ENCODE measurements around the gene SLC12A3. TPM values are rescaled to one million over a fixed set of nuclear protein-coding genes. Genes with fewer than 3 reads are reported as not detected.
A peak's percentile ranks its signal among the peaks of the same experiment; 100 is the strongest.

The SLC12A3 gene
- total RNA-seq, 1 donor from 2014 or later = not detected

- ATAC-seq (peak; percentile 2), DNase-seq (ENCODE audit: low spot score) (no peak)
- intact Hi-C loops (cut with DNase I) = loop anchor here (10.0 kb wide), 1 partner anchor 82 kb away; the partner anchor contains the start of gene SLC12A3
Observed at GRCh38 chr16:56946767-56947603, 82.0 kb downstream of the SLC12A3 start.

- intact Hi-C loops (cut with DNase I) = loop anchor here (10.0 kb wide), 1 partner anchor 83 kb away; the partner anchor contains the start of gene SLC12A3
- ATAC-seq = no peak
- DNase-seq (ENCODE audit: low spot score) = no peak
Observed at GRCh38 chr16:56947604-56947995, 82.6 kb downstream of the SLC12A3 start.

- intact Hi-C loops (cut with DNase I) = loop anchor here (10.0 kb wide), 1 partner anchor 83 kb away; the partner anchor contains the start of gene SLC12A3
- DNase-seq (ENCODE audit: low spot score) (no peak), ATAC-seq (no peak)
Observed at GRCh38 chr16:56948234-56948633, 83.2 kb downstream of the SLC12A3 start.

GRCh38 chr16:56950051-56950450 lies 85.0 kb downstream of the SLC12A3 start:
- ATAC-seq (no peak), DNase-seq (ENCODE audit: low spot score) (no peak)
- intact Hi-C loops (cut with DNase I) = no loop called here

DNA sequence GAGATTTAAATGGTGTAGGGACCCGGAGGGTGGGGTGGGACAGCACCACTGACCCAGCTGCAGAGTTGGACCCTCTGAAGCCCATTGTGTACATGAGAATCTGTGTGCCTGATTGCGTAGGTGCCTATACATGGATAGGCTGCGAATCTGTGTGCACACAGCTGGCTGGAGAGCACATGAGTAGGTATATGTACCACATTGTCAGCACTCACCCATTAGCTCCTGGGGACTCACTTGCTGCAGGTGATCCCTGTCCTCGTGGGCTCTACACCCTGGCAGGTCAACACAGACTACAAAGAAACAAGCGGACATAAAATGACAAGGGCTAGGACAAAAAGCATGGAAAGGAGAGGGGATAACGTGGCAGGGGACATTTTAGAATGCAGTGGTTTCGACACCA lies 85.4 kb downstream of the SLC12A3 start:
- intact Hi-C loops (cut with DNase I) = no loop called here
- DNase-seq (ENCODE audit: low spot score) (no peak), ATAC-seq (no peak)

GRCh38 chr16:56950881-56951771 lies 86.1 kb downstream of the SLC12A3 start:
- DNase-seq (ENCODE audit: low spot score) (no peak), ATAC-seq (peak; percentile 84)
- intact Hi-C loops (cut with DNase I) = no loop called here

GRCh38 chr16:56953006-56953405 lies 88.0 kb downstream of the SLC12A3 start:
- DNase-seq (ENCODE audit: low spot score) = no peak
- intact Hi-C loops (cut with DNase I) = no loop called here
- no peak for ATAC-seq

DNA sequence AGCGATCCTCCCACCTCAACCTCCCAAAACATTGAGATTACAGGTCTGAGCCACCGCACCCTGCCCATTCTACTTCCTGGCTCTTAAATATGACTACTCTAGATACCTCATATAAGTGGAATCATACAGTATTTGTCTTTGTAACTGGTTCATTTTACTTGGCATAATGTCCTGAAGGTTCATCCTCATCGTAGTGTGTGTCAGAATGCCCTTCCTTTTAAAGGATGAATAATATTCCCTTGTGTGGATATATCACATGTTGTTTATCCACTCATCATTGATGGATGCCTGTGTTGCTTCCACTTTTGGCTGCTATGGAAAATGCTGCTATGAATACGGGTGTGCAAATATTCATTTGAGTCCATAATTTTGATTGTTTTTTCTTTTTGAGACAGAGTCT lies 91.1 kb downstream of the SLC12A3 start:
- intact Hi-C loops (cut with DNase I) = no loop called here

DNA sequence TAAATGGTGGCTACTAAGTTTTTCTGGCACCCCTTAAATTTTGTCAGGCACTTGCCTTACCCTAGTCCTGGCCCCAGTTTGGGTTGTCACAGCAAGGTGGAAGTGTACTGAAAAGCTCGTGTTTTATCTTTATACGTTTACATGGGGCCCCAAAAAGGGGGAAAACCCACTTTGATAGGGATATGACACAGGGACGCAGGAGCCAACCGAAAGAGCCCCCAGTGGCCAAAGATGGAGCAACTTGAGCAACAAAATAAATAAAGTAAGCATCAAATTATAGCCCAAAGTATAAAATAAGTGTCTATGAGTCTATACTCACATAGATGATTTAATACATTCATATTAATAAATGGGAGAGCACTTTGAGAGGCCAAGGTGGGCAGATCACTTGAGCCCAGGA lies 91.7 kb downstream of the SLC12A3 start:
- ATAC-seq = no peak
- intact Hi-C loops (cut with DNase I) = no loop called here
- DNase-seq (ENCODE audit: low spot score) = no peak

More for the DNA sequence above, 91.1 kb downstream of the SLC12A3 start:
- no peak for ATAC-seq
- DNase-seq (ENCODE audit: low spot score) = no peak

DNA sequence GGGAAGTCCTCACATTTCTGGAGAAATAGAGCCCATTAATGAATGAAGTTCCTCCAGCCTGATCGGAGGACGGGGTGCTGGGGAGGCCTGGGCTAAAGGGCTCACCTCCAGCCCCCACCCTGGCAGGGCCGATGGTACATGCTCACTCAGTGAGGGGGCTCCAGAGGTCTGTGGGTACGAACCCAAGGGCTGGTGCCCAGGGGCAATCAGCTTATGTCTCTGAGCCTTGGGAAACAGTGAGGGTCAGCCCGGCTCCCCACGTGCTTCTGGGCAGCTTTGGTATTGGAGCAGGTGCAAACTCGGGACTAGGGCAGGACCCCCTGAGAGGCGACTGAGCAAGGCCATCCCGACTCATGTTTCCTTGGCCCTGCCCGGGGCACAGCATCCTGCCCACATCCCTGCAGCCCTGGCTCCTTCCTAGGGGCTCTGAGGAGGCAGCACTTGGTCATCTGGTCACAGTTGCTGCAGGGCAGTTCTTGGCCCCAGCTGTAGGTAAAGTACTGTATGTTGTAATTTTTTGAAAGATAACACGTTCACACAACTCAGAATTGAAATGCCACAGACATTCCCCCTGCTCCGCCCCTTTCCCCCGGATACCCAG lies 95.8 kb downstream of the SLC12A3 start:
- ATAC-seq = no peak
- intact Hi-C loops (cut with DNase I) = no loop called here
- DNase-seq (ENCODE audit: low spot score) = no peak

DNA sequence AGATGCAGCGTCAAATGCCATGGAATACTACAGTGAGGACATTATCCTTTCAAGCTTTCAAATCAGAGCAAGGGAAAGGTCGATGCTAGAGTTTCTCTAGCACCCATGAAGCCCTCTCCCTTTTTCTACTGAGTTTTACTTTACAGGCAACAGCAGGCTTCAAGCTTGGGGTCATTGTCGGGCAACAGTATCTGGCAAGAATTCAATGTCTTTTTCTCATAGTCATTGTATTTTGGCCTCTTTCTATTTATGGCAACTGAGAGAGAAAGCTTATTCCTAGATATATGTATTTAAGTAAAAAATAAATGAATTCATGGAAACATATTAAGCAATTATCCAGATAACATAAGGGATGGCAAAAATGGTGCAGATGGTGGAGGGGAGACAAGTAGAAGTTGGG lies 96.4 kb downstream of the SLC12A3 start:
- ATAC-seq (no peak), DNase-seq (ENCODE audit: low spot score) (no peak)
- intact Hi-C loops (cut with DNase I) = no loop called here

- intact Hi-C loops (cut with DNase I) = no loop called here
- ATAC-seq = no peak
- DNase-seq (ENCODE audit: low spot score) = no peak
Observed at GRCh38 chr16:56961851-56962281, 96.9 kb downstream of the SLC12A3 start, which contains the start of gene CETP. CETP (plus strand) TSS chr16:56961950; CDS start chr16:56961980, 30 bp downstream.

GRCh38 chr16:56964243-56965148 lies 99.5 kb downstream of the SLC12A3 start:
- intact Hi-C loops (cut with DNase I) = no loop called here
- DNase-seq (ENCODE audit: low spot score) (peak; percentile 90), ATAC-seq (peak; percentile 79)

Small RNA genes within 50 kb of the gene (microRNA-seq; reads per million reads assigned to microRNA genes)
- gene MIR138-2 = 67.3 reads per million, percentile 52 among the genes with 10 or more reads in this experiment
- gene MIR6863 = not detected

Other genes with a start within 250 kb of the SLC12A3 start
- 44.7 TPM for gene MT1E, start 239.4 kb upstream of the SLC12A3 start, total RNA-seq
- gene MT1M, start 232.5 kb upstream of the SLC12A3 start, total RNA-seq = 6.7 TPM
- 1.8 TPM for gene MT1A, start 226.5 kb upstream of the SLC12A3 start, total RNA-seq
- not detected for gene MT1B, start 213.3 kb upstream of the SLC12A3 start, total RNA-seq
- gene MT1F, start 207.2 kb upstream of the SLC12A3 start, total RNA-seq = 6.2 TPM
- 2.5 TPM for gene MT1G, start 197.1 kb upstream of the SLC12A3 start, total RNA-seq
- not detected for gene MT1H, start 195.4 kb upstream of the SLC12A3 start, total RNA-seq
- 21.9 TPM for gene MT1X, start 182.7 kb upstream of the SLC12A3 start, total RNA-seq
- gene NUP93, start 135.1 kb upstream of the SLC12A3 start, total RNA-seq = 74.0 TPM
- 150 TPM for gene HERPUD1, start 66.9 kb downstream of the SLC12A3 start, total RNA-seq
- gene CETP, start 96.7 kb downstream of the SLC12A3 start, total RNA-seq = 8.2 TPM
- 60.1 TPM for gene NLRC5, start 124.3 kb downstream of the SLC12A3 start, total RNA-seq
- gene CPNE2, start 227.4 kb downstream of the SLC12A3 start, total RNA-seq = 44.7 TPM